Spleen (tissue), 11 donors: ENCODE data around the gene MRC2. TPM values are rescaled to one million over a fixed set of nuclear protein-coding genes. Genes with fewer than 3 reads are reported as not detected.

Experiments
- DNase-seq: peaks from one replicate; pipeline ENCODE4 v3.0.0-alpha.2; 2020
- H3K27ac ChIP-seq, 8 donors: fragments of 200-600 bp; sonication (generic) in 7 of 8; 1 replicate in 4 of 8; 2 replicates in 4 of 8; pipeline versions ENCODE4 v1.5.0 to v1.8.0; 2016 to 2021; ENCODE audit warnings: inconsistent platforms in 4 of 8, mild to moderate bottlenecking in 4 of 8, moderate library complexity in 1 of 8
- H3K27me3 ChIP-seq, 7 donors: fragments of 200-600 bp; sonication (generic) in 6 of 7; replicated peaks in 1 of 7; 1 replicate in 4 of 7; 2 replicates in 3 of 7; pipeline versions ENCODE4 v1.5.0 to v1.8.0; 2016 to 2021; ENCODE audit warnings: inconsistent platforms in 3 of 7, mild to moderate bottlenecking in 1 of 7
- H3K36me3 ChIP-seq, 6 donors: fragments of 200-600 bp; sonication (generic) in 5 of 6; 1 replicate in 4 of 6; 2 replicates in 2 of 6; pipeline versions ENCODE4 v1.5.0 to v1.8.0; 2016 to 2021; ENCODE audit warnings: inconsistent platforms in 2 of 6
- H3K4me1 ChIP-seq, 6 donors: fragments of 200-600 bp; sonication (generic) in 5 of 6; 1 replicate in 3 of 6; 2 replicates in 3 of 6; pipeline versions ENCODE4 v1.5.0 to v1.8.0; 2016 to 2021; ENCODE audit warnings: inconsistent platforms in 3 of 6
- H3K4me3 ChIP-seq, 8 donors: fragments of 200-600 bp; sonication (generic) in 7 of 8; 1 replicate in 4 of 8; 2 replicates in 4 of 8; pipeline versions ENCODE4 v1.5.0 to v1.8.0; 2016 to 2021; ENCODE audit warnings: inconsistent platforms in 4 of 8, mild to moderate bottlenecking in 4 of 8, moderate library complexity in 2 of 8
- H3K9me3 ChIP-seq, 8 donors: fragments of 200-600 bp; sonication (generic) in 7 of 8; 1 replicate in 4 of 8; 2 replicates in 4 of 8; pipeline versions ENCODE4 v1.5.0 to v1.8.0; 2016 to 2021; ENCODE audit warnings: inconsistent platforms in 4 of 8
- CTCF ChIP-seq, 11 experiments: fragments of 200-600 bp in 7 of 11; fragments of 450-650 bp in 4 of 11; sonication (generic) in 4 of 11; IDR thresholded peaks in 8 of 11; conservative IDR thresholded peaks in 3 of 11; 1 replicate in 7 of 11; 2 replicates in 4 of 11; pipeline versions ENCODE4 v1.4.0 to v1.8.0; 2016 to 2021; ENCODE audit warnings: antibody characterized with exemption in 11 of 11, inconsistent platforms in 4 of 11, mild to moderate bottlenecking in 1 of 11
- POLR2A ChIP-seq, 3 donors: fragments of 450-650 bp; IDR thresholded peaks; one replicate each; pipeline ENCODE4 v1.5.1; 2017; ENCODE audit warnings: antibody characterized with exemption in 3 of 3, mild to moderate bottlenecking in 1 of 3
- POLR2AphosphoS5 ChIP-seq, 3 donors: sonication (generic); formaldehyde crosslinking; IDR thresholded peaks; one replicate each; pipeline ENCODE4 v1.5.1; 2017; ENCODE audit warnings: antibody characterized with exemption in 3 of 3
- WGBS, 5 donors: extraction: QIAGEN DNeasy Blood & Tissue Kit in 3 of 5; methylation state at CpG; one replicate each; pipeline versions ENCODE4 v1.1.5 to v1.1.7; 2013 to 2018; 5-methylcytosine and 5-hydroxymethylcytosine counted together
- intact Hi-C: fragments of 100-400 bp; cut with DNase I; formaldehyde crosslinking; loops from one replicate; pipeline ENCODE4 v1.15.0; 2023; ENCODE audit warnings: low total_unique reads
- polyA plus RNA-seq, 3 donors: library from polyadenylated mRNA; stranded (reverse); fragments of 200-250 nt; gene quantifications; one replicate each; pipeline ENCODE4 v1.2.1, GENCODE V29; 2013
- total RNA-seq, 7 donors: library from RNA; depleted of rRNA in 3 of 7; stranded (reverse); fragments of >200 nt in 3 of 7; fragmentation: NEBNext Ultra II Directional in 4 of 7; extraction: Animal tissue kit (Norgen Biotek cat#: 25700) in 4 of 7; gene quantifications; one replicate each; pipeline versions ENCODE4 v1.1.0 to v1.2.1, GENCODE V29; 2016 to 2021
- donor health status: healthy with polysubstance abuse.
- donor health status: DM: no; HTN: no; CAD: no; lungs with moderate emphysema.
- donor health status: DM: no; HTN: no; CAD: no.
- donor health status: Bipolar disorder and iron deficiency.
- donor health status: healthy.
- donor health status: DM: no; HTN: no; CAD: no.
- donor health status: DM: yes; HTN: yes; CAD: no.

The MRC2 gene
- total and polyA plus RNA-seq, 10 donors = 4.5 to 75.1 (median 38.7) TPM

DNA sequence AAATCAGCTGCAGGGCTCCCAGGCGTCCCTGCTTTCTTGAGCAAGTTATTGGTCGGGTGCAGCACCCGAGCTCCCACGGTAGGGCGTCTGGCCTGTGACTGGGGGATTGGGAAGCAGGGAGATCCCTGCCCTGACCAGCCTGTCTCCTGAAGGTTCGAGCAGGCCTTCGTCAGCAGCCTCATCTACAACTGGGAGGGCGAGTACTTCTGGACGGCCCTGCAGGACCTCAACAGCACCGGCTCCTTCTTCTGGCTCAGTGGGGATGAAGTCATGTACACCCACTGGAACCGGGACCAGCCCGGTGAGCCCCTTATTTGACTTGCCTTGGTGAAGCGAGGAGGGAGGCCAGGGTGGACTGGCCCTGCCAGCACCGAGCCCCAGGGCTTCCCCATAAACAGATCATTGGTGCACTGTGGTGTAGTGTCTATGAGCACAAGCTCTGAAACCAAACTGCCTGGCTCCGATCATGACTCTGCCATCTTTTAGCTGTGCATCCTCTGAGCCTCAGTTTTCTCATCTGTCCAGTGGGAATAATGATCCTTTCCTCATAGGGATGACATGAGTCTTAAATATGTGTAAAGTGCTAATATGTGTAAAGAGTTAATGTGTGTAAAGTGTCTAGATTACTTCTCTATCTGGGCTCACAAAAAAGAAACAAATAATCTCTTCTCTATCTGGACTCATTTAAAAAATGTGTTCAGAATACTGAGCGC is 48.9 kb downstream of the MRC2 start:
- peaks cover 0 to 47% (median 0%) of the 10 kb centered on the region in 6 donors for H3K36me3 ChIP-seq
- TF ChIP-seq POLR2AphosphoS5 (IDR thresholded peaks at IDR 0.05) = no peak
- no peak for TF ChIP-seq POLR2A (IDR thresholded peaks at IDR 0.05)
- no peak for TF ChIP-seq CTCF (IDR thresholded peaks at IDR 0.05 in 8 of 11, conservative IDR thresholded peaks at IDR 0.05 in 3 of 11)
- intact Hi-C loops = no loop called here

DNA sequence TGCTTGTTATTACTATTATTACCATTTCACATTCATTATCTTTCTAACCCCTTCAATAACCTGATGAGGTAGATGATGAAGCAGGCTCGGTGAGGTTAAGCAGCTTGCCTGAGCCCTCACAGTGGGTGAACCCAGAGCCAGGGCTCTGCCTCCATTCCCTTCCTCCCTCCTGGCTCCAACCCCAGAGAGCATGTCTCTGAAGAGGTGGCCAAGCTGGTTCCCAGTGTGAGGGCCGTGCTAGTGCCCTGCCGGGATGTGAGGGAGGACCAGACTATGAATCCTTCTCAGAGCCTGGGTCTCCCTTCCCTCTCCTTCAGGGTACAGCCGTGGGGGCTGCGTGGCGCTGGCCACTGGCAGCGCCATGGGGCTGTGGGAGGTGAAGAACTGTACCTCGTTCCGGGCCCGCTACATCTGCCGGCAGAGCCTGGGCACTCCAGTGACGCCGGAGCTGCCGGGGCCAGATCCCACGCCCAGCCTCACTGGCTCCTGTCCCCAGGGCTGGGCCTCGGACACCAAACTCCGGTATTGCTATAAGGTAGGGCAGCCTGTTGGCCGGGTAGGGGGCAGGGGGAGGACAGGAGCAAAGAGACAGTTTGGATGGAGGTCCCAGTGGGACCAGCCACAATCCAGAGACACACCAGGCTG is 49.6 kb downstream of the MRC2 start:
- H3K36me3 ChIP-seq = peaks cover 0 to 54% (median 0%) of the 10 kb centered on the region in 6 donors
- no peaks in the 10 kb centered on the region for H3K9me3 ChIP-seq
- DNase-seq = no peak
- H3K4me1 ChIP-seq = no peaks in the 10 kb centered on the region
- H3K27me3 ChIP-seq = peaks cover 0 to under 1% (median 0%) of the 10 kb centered on the region in 7 donors
- TF ChIP-seq POLR2AphosphoS5 (IDR thresholded peaks at IDR 0.05) (no peak), POLR2A (IDR thresholded peaks at IDR 0.05) (no peak), CTCF (IDR thresholded peaks at IDR 0.05 in 8 of 11, conservative IDR thresholded peaks at IDR 0.05 in 3 of 11) (no peak)
- intact Hi-C loops = no loop called here
- 89 to 98% (median 93%) methylated on average over 5 to 18 of the region's 18 CpGs for WGBS, 5 donors
- no peak overlapping the region for H3K27ac ChIP-seq
- H3K4me3 ChIP-seq = no peak overlapping the region

More for the DNA sequence above, 48.9 kb downstream of the MRC2 start:
- no peak for DNase-seq
- Histone ChIP-seq H3K9me3 (no peaks in the 10 kb centered on the region), H3K27me3 (peaks cover 0 to 5% (median 0%) of the 10 kb centered on the region in 7 donors), H3K27ac (no peak overlapping the region), H3K4me1 (no peaks in the 10 kb centered on the region), H3K4me3 (no peak overlapping the region)
- 87 to 96% (median 91%) methylated on average over 12 to 16 of the region's 16 CpGs for WGBS, 5 donors

- WGBS, 5 donors = 89 to 95% (median 91%) methylated on average over 8 to 10 of the region's 10 CpGs
- no peak for TF ChIP-seq POLR2AphosphoS5 (IDR thresholded peaks at IDR 0.05)
- TF ChIP-seq POLR2A (IDR thresholded peaks at IDR 0.05) = no peak
- no peak for TF ChIP-seq CTCF (IDR thresholded peaks at IDR 0.05 in 8 of 11, conservative IDR thresholded peaks at IDR 0.05 in 3 of 11)
- Histone ChIP-seq H3K4me3 (no peak overlapping the region), H3K9me3 (no peaks in the 10 kb centered on the region), H3K36me3 (peaks cover 0 to 60% (median 0%) of the 10 kb centered on the region in 6 donors), H3K4me1 (no peaks in the 10 kb centered on the region), H3K27me3 (no peaks in the 10 kb centered on the region), H3K27ac (no peak overlapping the region)
- no peak for DNase-seq
- intact Hi-C loops = no loop called here
Measured at GRCh38 chr17:62678214-62678919, 50.9 kb downstream of the MRC2 start.
